ENCODE data around the gene ZBTB5.

DNA sequence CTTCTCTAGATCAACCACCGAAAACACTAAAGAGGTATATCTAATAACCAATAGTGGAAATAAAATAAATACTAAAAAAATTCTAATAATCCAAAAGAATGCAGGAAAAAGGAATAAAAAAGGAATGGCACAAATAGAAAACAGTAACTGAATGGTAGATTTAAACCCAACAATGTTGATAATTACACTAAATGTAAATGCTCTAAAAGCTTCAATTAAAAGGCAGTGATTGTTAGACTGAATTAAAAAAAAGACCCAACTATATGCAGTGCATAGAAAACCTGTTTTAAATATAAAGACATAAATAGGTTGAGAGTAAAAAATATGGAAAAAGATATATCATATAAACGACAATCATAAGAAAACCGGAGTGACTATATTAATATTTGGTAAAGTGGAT lies 9.2 kb upstream of the ZBTB5 start:
- TF ChIP-seq EZH2 (IDR thresholded peaks at IDR 0.05; ENCODE audit: borderline replicate concordance, low read depth, low read length, poor library complexity, severe bottlenecking): no peak
- TF ChIP-seq, protein P1, sequence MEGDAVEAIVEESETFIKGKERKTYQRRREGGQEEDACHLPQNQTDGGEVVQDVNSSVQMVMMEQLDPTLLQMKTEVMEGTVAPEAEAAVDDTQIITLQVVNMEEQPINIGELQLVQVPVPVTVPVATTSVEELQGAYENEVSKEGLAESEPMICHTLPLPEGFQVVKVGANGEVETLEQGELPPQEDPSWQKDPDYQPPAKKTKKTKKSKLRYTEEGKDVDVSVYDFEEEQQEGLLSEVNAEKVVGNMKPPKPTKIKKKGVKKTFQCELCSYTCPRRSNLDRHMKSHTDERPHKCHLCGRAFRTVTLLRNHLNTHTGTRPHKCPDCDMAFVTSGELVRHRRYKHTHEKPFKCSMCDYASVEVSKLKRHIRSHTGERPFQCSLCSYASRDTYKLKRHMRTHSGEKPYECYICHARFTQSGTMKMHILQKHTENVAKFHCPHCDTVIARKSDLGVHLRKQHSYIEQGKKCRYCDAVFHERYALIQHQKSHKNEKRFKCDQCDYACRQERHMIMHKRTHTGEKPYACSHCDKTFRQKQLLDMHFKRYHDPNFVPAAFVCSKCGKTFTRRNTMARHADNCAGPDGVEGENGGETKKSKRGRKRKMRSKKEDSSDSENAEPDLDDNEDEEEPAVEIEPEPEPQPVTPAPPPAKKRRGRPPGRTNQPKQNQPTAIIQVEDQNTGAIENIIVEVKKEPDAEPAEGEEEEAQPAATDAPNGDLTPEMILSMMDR (conservative IDR thresholded peaks at IDR 0.05; ENCODE audit: low read depth, low read length): no peak

Measured in A673 (cell line).